Mesendoderm (in vitro differentiated cells): ENCODE data around the gene GNB1L.

ENCODE experiments used
- DNase-seq: peaks from one replicate; pipeline ENCODE4 v3.0.0; 2013
- H2AK5ac ChIP-seq: 2 replicates; pipeline ENCODE4 v1.6.1; 2013; ENCODE audit warnings: low read length, inconsistent platforms
- H2BK120ac ChIP-seq: 2 replicates; pipeline ENCODE4 v1.6.1; 2013; ENCODE audit warnings: low read depth, mild to moderate bottlenecking, low read length, moderate library complexity, mixed read lengths
- H2BK15ac ChIP-seq: replicated peaks from 2 replicates; pipeline ENCODE4 v1.6.1; 2013; ENCODE audit warnings: low read depth, mild to moderate bottlenecking, moderate library complexity
- H2BK5ac ChIP-seq: 2 replicates; pipeline ENCODE4 v1.6.1; 2013; ENCODE audit warnings: low read length, inconsistent platforms
- H3K18ac ChIP-seq: 2 replicates; pipeline ENCODE4 v1.6.1; 2013; ENCODE audit warnings: mild to moderate bottlenecking, low read length, mixed read lengths
- H3K23ac ChIP-seq: one replicate; pipeline ENCODE4 v1.6.1; 2013; ENCODE audit warnings: low read length
- H3K27ac ChIP-seq: 2 replicates; pipeline ENCODE4 v1.5.1; 2013; ENCODE audit warnings: low read depth, mild to moderate bottlenecking, inconsistent platforms, low read length, moderate library complexity
- H3K27me3 ChIP-seq: 2 replicates; pipeline ENCODE4 v1.6.1; 2013; ENCODE audit warnings: low read length, control low read depth, mild to moderate bottlenecking, inconsistent platforms; ENCODE audit not compliant: insufficient read depth, poor library complexity
- H3K36me3 ChIP-seq: 2 replicates; pipeline ENCODE4 v1.6.1; 2013; ENCODE audit warnings: low read length, inconsistent platforms; ENCODE audit not compliant: control insufficient read depth, insufficient read depth
- H3K4ac ChIP-seq: one replicate; pipeline ENCODE4 v1.6.1; 2013; ENCODE audit warnings: low read depth, mild to moderate bottlenecking, low read length, moderate library complexity
- H3K4me1 ChIP-seq: 2 replicates; pipeline ENCODE4 v1.6.1; 2013; ENCODE audit warnings: low read depth, low read length, inconsistent platforms; ENCODE audit not compliant: control insufficient read depth
- H3K4me2 ChIP-seq: 2 replicates; pipeline ENCODE4 v1.6.1; 2013; ENCODE audit warnings: low read length
- H3K4me3 ChIP-seq: 2 replicates; pipeline ENCODE4 v1.5.1; 2013; ENCODE audit warnings: mild to moderate bottlenecking, low read length
- H3K56ac ChIP-seq: one replicate; pipeline ENCODE4 v1.6.1; 2013; ENCODE audit warnings: low read length
- H3K79me1 ChIP-seq: 2 replicates; pipeline ENCODE4 v1.6.1; 2013; ENCODE audit warnings: low read length, inconsistent platforms
- H3K79me2 ChIP-seq: 2 replicates; pipeline ENCODE4 v1.6.1; 2013; ENCODE audit warnings: mild to moderate bottlenecking, low read length; ENCODE audit not compliant: control insufficient read depth, insufficient read depth
- H3K9ac ChIP-seq: 2 replicates; pipeline ENCODE4 v1.6.1; 2013; ENCODE audit warnings: low read length, inconsistent platforms
- H4K5ac ChIP-seq: one replicate; pipeline ENCODE4 v1.6.1; 2013; ENCODE audit warnings: low read length
- H4K8ac ChIP-seq: one replicate; pipeline ENCODE4 v1.6.1; 2013; ENCODE audit warnings: low read depth, mild to moderate bottlenecking, control low read depth, low read length, moderate library complexity
- WGBS: extraction: QIAGEN DNeasy Blood & Tissue Kit; methylation state at CpG from one replicate; pipeline ENCODE4 v1.1.7; 2013; ENCODE audit warnings: low lambda C conversion rate, missing lambda C conversion rate; ENCODE audit not compliant: insufficient coverage; ENCODE audit errors: extremely low coverage; 5-methylcytosine and 5-hydroxymethylcytosine counted together

The GNB1L gene

GRCh38 chr22:19816372-19817119 is 38.1 kb downstream of the GNB1L start:
- Histone ChIP-seq H3K56ac (no peak overlapping the region), H3K36me3 (no peaks in the 10 kb centered on the region), H2AK5ac (no peak overlapping the region), H2BK5ac (no peak overlapping the region), H3K4me2 (no peak overlapping the region), H4K8ac (no peak overlapping the region), H3K4me3 (no peak overlapping the region), H3K79me1 (no peaks in the 10 kb centered on the region), H4K5ac (no peak overlapping the region), H2BK15ac (no peak overlapping the region), H2BK120ac (no peak overlapping the region), H3K27me3 (no peaks in the 10 kb centered on the region), H3K9ac (no peak overlapping the region), H3K23ac (no peak overlapping the region), H3K4ac (no peak overlapping the region), H3K4me1 (no peaks in the 10 kb centered on the region), H3K27ac (no peak overlapping the region), H3K18ac (no peak overlapping the region), H3K79me2 (no peaks in the 10 kb centered on the region)
- DNase-seq = no peak
- WGBS = 100% methylated on average over 1 of the region's 14 CpGs

- Histone ChIP-seq H3K79me2 (no peaks in the 10 kb centered on the region), H3K4ac (no peak overlapping the region), H4K8ac (no peak overlapping the region), H3K4me3 (no peak overlapping the region), H2BK15ac (no peak overlapping the region), H4K5ac (no peak overlapping the region), H2AK5ac (no peak overlapping the region), H3K18ac (no peak overlapping the region), H2BK5ac (no peak overlapping the region), H3K56ac (no peak overlapping the region), H3K36me3 (no peaks in the 10 kb centered on the region), H3K27me3 (no peaks in the 10 kb centered on the region), H3K79me1 (no peaks in the 10 kb centered on the region), H3K23ac (no peak overlapping the region), H3K27ac (no peak overlapping the region), H3K4me1 (no peaks in the 10 kb centered on the region), H3K4me2 (no peak overlapping the region), H2BK120ac (no peak overlapping the region), H3K9ac (no peak overlapping the region)
- DNase-seq = no peak
- WGBS = no CpG with 5 or more reads among the region's 16 CpGs
Observed at GRCh38 chr22:19815823-19816290, 38.8 kb downstream of the GNB1L start.

- WGBS = no CpG with 5 or more reads among the region's 18 CpGs
- no peaks in the 10 kb centered on the region for H3K27me3 ChIP-seq
- no peak overlapping the region for H3K18ac ChIP-seq
- no peak overlapping the region for H3K27ac ChIP-seq
- H3K56ac ChIP-seq = no peak overlapping the region
- H3K79me1 ChIP-seq = no peaks in the 10 kb centered on the region
- H2BK5ac ChIP-seq = no peak overlapping the region
- no peak overlapping the region for H2BK120ac ChIP-seq
- no peak for DNase-seq
- H2BK15ac ChIP-seq = no peak overlapping the region
- no peak overlapping the region for H3K4ac ChIP-seq
- no peak overlapping the region for H3K23ac ChIP-seq
- no peak overlapping the region for H4K8ac ChIP-seq
- H4K5ac ChIP-seq = no peak overlapping the region
- no peak overlapping the region for H3K4me3 ChIP-seq
- H3K4me1 ChIP-seq = no peaks in the 10 kb centered on the region
- H2AK5ac ChIP-seq = no peak overlapping the region
- no peak overlapping the region for H3K9ac ChIP-seq
- no peaks in the 10 kb centered on the region for H3K79me2 ChIP-seq
- H3K4me2 ChIP-seq = no peak overlapping the region
- H3K36me3 ChIP-seq = no peaks in the 10 kb centered on the region
Observed at GRCh38 chr22:19815093-19815822, 39.4 kb downstream of the GNB1L start.

GRCh38 chr22:19814428-19814827 is 40.2 kb downstream of the GNB1L start:
- H2AK5ac ChIP-seq = no peak overlapping the region
- H3K56ac ChIP-seq = no peak overlapping the region
- H3K79me2 ChIP-seq = no peaks in the 10 kb centered on the region
- H2BK5ac ChIP-seq = no peak overlapping the region
- H3K36me3 ChIP-seq = no peaks in the 10 kb centered on the region
- H3K27ac ChIP-seq = no peak overlapping the region
- no peak overlapping the region for H3K18ac ChIP-seq
- no peak overlapping the region for H4K8ac ChIP-seq
- H3K9ac ChIP-seq = no peak overlapping the region
- H3K79me1 ChIP-seq = no peaks in the 10 kb centered on the region
- no peaks in the 10 kb centered on the region for H3K27me3 ChIP-seq
- H3K23ac ChIP-seq = no peak overlapping the region
- no peaks in the 10 kb centered on the region for H3K4me1 ChIP-seq
- no peak overlapping the region for H4K5ac ChIP-seq
- no peak overlapping the region for H2BK120ac ChIP-seq
- no CpG with 5 or more reads among the region's 5 CpGs for WGBS
- H3K4me3 ChIP-seq = no peak overlapping the region
- H3K4ac ChIP-seq = no peak overlapping the region
- H2BK15ac ChIP-seq = no peak overlapping the region
- no peak overlapping the region for H3K4me2 ChIP-seq
- DNase-seq = no peak

- no peaks in the 10 kb centered on the region for H3K36me3 ChIP-seq
- H3K27me3 ChIP-seq = no peaks in the 10 kb centered on the region
- no peaks in the 10 kb centered on the region for H3K4me1 ChIP-seq
- H3K4me3 ChIP-seq = no peak overlapping the region
- no peaks in the 10 kb centered on the region for H3K79me1 ChIP-seq
- H2AK5ac ChIP-seq = no peak overlapping the region
- no peak overlapping the region for H2BK120ac ChIP-seq
- H2BK5ac ChIP-seq = no peak overlapping the region
- H3K27ac ChIP-seq = no peak overlapping the region
- H3K9ac ChIP-seq = no peak overlapping the region
- no peak overlapping the region for H4K5ac ChIP-seq
- no peak overlapping the region for H2BK15ac ChIP-seq
- no peaks in the 10 kb centered on the region for H3K79me2 ChIP-seq
- H4K8ac ChIP-seq = no peak overlapping the region
- H3K56ac ChIP-seq = no peak overlapping the region
- WGBS = no CpG with 5 or more reads among the region's 11 CpGs
- H3K18ac ChIP-seq = no peak overlapping the region
- H3K23ac ChIP-seq = no peak overlapping the region
- DNase-seq = no peak
- H3K4me2 ChIP-seq = no peak overlapping the region
- no peak overlapping the region for H3K4ac ChIP-seq
Observed at GRCh38 chr22:19812910-19813309, 41.8 kb downstream of the GNB1L start.
